CD4-positive, alpha-beta memory T cell (primary cell): ENCODE measurements around the gene THBS3. TPM values are rescaled to one million over a fixed set of nuclear protein-coding genes. Genes with fewer than 3 reads are reported as not detected.
"Not testable (repeated sequence)": the region's sequence is repeated elsewhere in the genome, so short reads cannot be mapped to it uniquely, and the experiment has no call there.

Experiments
- CTCF ChIA-PET: fragments of 350-600 bp; sonication (Branson Sonifier 250); formaldehyde crosslinking; loops from one replicate; lab custom pipeline; 2021; ENCODE audit warnings: inconsistent platforms; ENCODE audit not compliant: partially characterized antibody; lab: Charles Lee
- POLR2A ChIA-PET: fragments of 350-600 bp; sonication (Branson Sonifier 250); formaldehyde crosslinking; loops from one replicate; lab custom pipeline; 2021; ENCODE audit not compliant: partially characterized antibody; lab: Charles Lee
- DNase-seq, 5 donors: peaks; one replicate each; pipeline versions ENCODE4 v3.0.0 to v3.0.0-alpha.2; 2020 to 2022; ENCODE audit warnings: mixed read lengths in 1 of 5
- H3K27ac ChIP-seq: one replicate; pipeline ENCODE4 v1.7.0; 2013; ENCODE audit warnings: low read depth, low read length
- H3K27me3 ChIP-seq: 2 replicates; pipeline ENCODE4 v1.7.0; 2013; ENCODE audit warnings: mild to moderate bottlenecking, low read length, moderate library complexity; ENCODE audit not compliant: insufficient read depth
- H3K36me3 ChIP-seq: 2 replicates; pipeline ENCODE4 v1.7.0; 2013; ENCODE audit warnings: mild to moderate bottlenecking, low read length, moderate library complexity; ENCODE audit not compliant: insufficient read depth
- H3K4me1 ChIP-seq: 2 replicates; pipeline ENCODE4 v1.7.0; 2013; ENCODE audit warnings: mild to moderate bottlenecking, low read length, moderate library complexity; ENCODE audit not compliant: insufficient read depth
- H3K4me3 ChIP-seq, 2 donors: one replicate each; pipeline ENCODE4 v1.7.0; 2013; ENCODE audit warnings: low read length in 2 of 2, mild to moderate bottlenecking in 1 of 2
- H3K9me3 ChIP-seq, 2 donors: one replicate each; pipeline ENCODE4 v1.7.0; 2013; ENCODE audit warnings: low read length in 2 of 2, control low read depth in 1 of 2; ENCODE audit not compliant: control insufficient read depth in 1 of 2
- H3K27ac Mint-ChIP-seq, 7 donors: one replicate each; pipeline ENCODE4 v1.8.0; 2020 to 2021; ENCODE audit warnings: mixed read lengths in 7 of 7, mild to moderate bottlenecking in 6 of 7, inconsistent platforms in 3 of 7, moderate library complexity in 3 of 7
- H3K27me3 Mint-ChIP-seq, 2 donors: one replicate each; pipeline ENCODE4 v1.8.0; 2020 to 2021; ENCODE audit warnings: mixed read lengths in 2 of 2
- H3K36me3 Mint-ChIP-seq, 2 donors: one replicate each; pipeline ENCODE4 v1.8.0; 2020 to 2021; ENCODE audit warnings: mixed read lengths in 2 of 2, inconsistent platforms in 1 of 2, mild to moderate bottlenecking in 1 of 2
- H3K4me1 Mint-ChIP-seq, 4 donors: one replicate each; pipeline ENCODE4 v1.8.0; 2020 to 2021; ENCODE audit warnings: mixed read lengths in 4 of 4, mild to moderate bottlenecking in 1 of 4
- H3K4me3 Mint-ChIP-seq, 8 donors: one replicate each; pipeline ENCODE4 v1.8.0; 2020 to 2021; ENCODE audit warnings: mixed read lengths in 8 of 8, mild to moderate bottlenecking in 7 of 8, moderate library complexity in 6 of 8, inconsistent platforms in 3 of 8
- H3K9me3 Mint-ChIP-seq, 8 donors: one replicate each; pipeline ENCODE4 v1.8.0; 2020 to 2021; ENCODE audit warnings: mixed read lengths in 8 of 8, mild to moderate bottlenecking in 5 of 8, inconsistent platforms in 3 of 8, moderate library complexity in 1 of 8
- intact Hi-C: fragments of 100-400 bp; cut with micrococcal nuclease; formaldehyde crosslinking; loops from one replicate; pipeline ENCODE4 v1.15.1; 2023
- polyA plus RNA-seq, 2 donors: library from polyadenylated mRNA; unstranded; fragments of 300-500 nt; fragmentation: Illumina TruSeq; gene quantifications; one replicate each; pipeline ENCODE4 v1.2.3, GENCODE V29; 2021
- total RNA-seq, 2 experiments: library from RNA; stranded (reverse); gene quantifications; one replicate each; pipeline ENCODE4 v1.2.3, GENCODE V29; 2021

Gene THBS3
- total and polyA plus RNA-seq, 4 experiments from 2014 or later = 6.1 to 33.5 (median 18.8) TPM

DNA sequence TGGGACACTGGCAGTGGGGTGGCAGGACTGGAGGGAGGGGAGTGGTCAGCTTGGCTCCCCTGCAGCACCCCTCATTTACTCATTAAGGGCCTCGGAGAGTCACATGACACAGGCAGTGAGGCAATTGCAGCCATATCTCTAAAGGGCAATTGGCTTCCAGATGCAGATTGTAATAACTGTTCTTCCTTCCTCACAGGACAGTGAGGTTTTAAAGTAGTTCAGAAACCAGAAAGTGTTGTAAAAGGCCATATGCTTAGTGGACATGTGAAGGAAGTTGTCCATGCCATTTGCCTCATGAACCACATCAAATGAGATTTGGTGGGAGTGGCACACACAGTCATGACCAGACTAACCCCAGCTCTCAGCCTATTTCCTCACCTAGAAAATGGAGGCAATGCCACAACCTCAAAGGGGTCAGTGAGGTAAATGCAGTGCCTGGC, 11.9 kb upstream of the THBS3 start:
- Histone ChIP-seq H3K27me3 (no peaks in the 10 kb centered on the region), H3K36me3 (no peaks in the 10 kb centered on the region), H3K4me3 (no peak overlapping the region), H3K27ac (no peak overlapping the region), H3K4me1 (peaks cover 21% of the 10 kb centered on the region), H3K9me3 (no peaks in the 10 kb centered on the region)
- intact Hi-C loops = no loop called here
- Mint-ChIP-seq H3K36me3 (peaks cover 9 to 11% of the 10 kb centered on the region in 2 donors), H3K9me3 (no peaks in the 10 kb centered on the region), H3K27me3 (no peaks in the 10 kb centered on the region), H3K4me1 (peaks cover 16 to 35% (median 27%) of the 10 kb centered on the region in 4 donors), H3K4me3 (peak overlapping the region in 1 of 8 donors; percentile 20), H3K27ac (peak overlapping the region in 6 of 7 donors; percentile 40 to 85 (median 78))
- ChIA-PET CTCF (interaction anchor here (1.8 to 2.1 kb wide), 2 partner anchors 10 to 26 kb away, joined by 3 to 6 read pairs; no protein-coding TSS in a partner anchor), POLR2A (interaction anchor here (0.7 to 2.7 kb wide), 4 partner anchors 10 to 29 kb away, joined by 3 to 9 read pairs (median 4); no protein-coding TSS in a partner anchor)
- peak in 1 of 5 donors; percentile 23 for DNase-seq

- Histone ChIP-seq H3K36me3 (no peaks in the 10 kb centered on the region), H3K27ac (no peak overlapping the region), H3K4me3 (no peak overlapping the region), H3K4me1 (peaks cover 21% of the 10 kb centered on the region), H3K9me3 (no peaks in the 10 kb centered on the region), H3K27me3 (no peaks in the 10 kb centered on the region)
- Mint-ChIP-seq H3K9me3 (no peaks in the 10 kb centered on the region), H3K27me3 (no peaks in the 10 kb centered on the region), H3K4me1 (peaks cover 16 to 35% (median 26%) of the 10 kb centered on the region in 4 donors), H3K36me3 (peaks cover 9 to 11% of the 10 kb centered on the region in 2 donors), H3K4me3 (peak overlapping the region in 3 of 8 donors; percentile 14 to 30 (median 21)), H3K27ac (peak overlapping the region; percentile 40 to 85 (median 72))
- intact Hi-C loops = no loop called here
- no peak for DNase-seq
- ChIA-PET CTCF (interaction anchor here (1.1 to 2.1 kb wide), 3 partner anchors 10 to 46 kb away, joined by 3 to 6 read pairs (median 4); partner anchors contain the start of gene KRTCAP2), POLR2A (interaction anchor here (0.7 to 2.7 kb wide), 4 partner anchors 9 to 30 kb away, joined by 3 to 9 read pairs (median 4); no protein-coding TSS in a partner anchor)
These were observed 11.3 kb upstream of the THBS3 start for GRCh38 chr1:155218854-155219591.

DNA sequence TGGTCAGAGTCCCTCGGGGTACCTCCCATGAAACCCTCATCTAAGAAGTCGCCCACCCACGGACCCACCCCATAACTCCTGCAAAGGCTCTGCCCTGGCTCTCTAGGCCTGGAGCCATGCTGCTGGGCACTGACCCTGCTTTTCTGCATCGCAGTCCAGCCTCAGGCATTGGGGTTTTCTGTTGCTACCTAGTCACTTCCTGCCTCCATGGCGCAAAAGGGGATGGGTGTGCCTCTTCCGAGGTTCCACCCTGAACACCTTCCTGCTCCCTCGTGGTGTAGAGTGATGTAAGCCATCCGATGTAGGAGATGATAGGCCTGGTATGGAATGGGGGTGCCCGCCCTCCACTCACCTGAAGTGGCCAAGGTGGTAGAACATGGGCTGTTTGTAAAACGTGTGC, 7.0 kb upstream of the THBS3 start:
- H3K36me3 ChIP-seq, H3K27me3 ChIP-seq, H3K4me3 ChIP-seq, POLR2A ChIA-PET, H3K27ac ChIP-seq, H3K27me3 Mint-ChIP-seq, H3K9me3 ChIP-seq, H3K9me3 Mint-ChIP-seq, intact Hi-C loops: not testable (repeated sequence)
- Mint-ChIP-seq H3K4me1 (peaks cover 15 to 25% (median 20%) of the 10 kb centered on the region in 4 donors), H3K27ac (peak overlapping the region; percentile 72 to 98 (median 95)), H3K36me3 (peaks cover 19 to 20% of the 10 kb centered on the region in 2 donors), H3K4me3 (peak overlapping the region in 7 of 8 donors; percentile 5 to 76 (median 44))
- CTCF ChIA-PET = interaction anchor here (1.2 kb wide), 1 partner anchor 12 kb away, joined by 3 read pairs; no protein-coding TSS in a partner anchor
- DNase-seq = peak in 3 of 5 donors; percentile 17 to 29 (median 22)
- H3K4me1 ChIP-seq = peaks cover 23% of the 10 kb centered on the region

- H3K27me3 Mint-ChIP-seq, DNase-seq, H3K4me3 ChIP-seq, H3K4me3 Mint-ChIP-seq, POLR2A ChIA-PET, H3K27me3 ChIP-seq, H3K9me3 ChIP-seq, H3K9me3 Mint-ChIP-seq, H3K36me3 ChIP-seq, intact Hi-C loops, H3K27ac ChIP-seq: not testable (repeated sequence)
- CTCF ChIA-PET = interaction anchor here (1.2 kb wide), 1 partner anchor 12 kb away, joined by 3 read pairs; no protein-coding TSS in a partner anchor
- Mint-ChIP-seq H3K27ac (peak overlapping the region in 1 of 7 donors; percentile 29), H3K36me3 (peaks cover 20 to 21% of the 10 kb centered on the region in 2 donors), H3K4me1 (peaks cover 20 to 33% (median 28%) of the 10 kb centered on the region in 4 donors)
- peaks cover 34% of the 10 kb centered on the region for H3K4me1 ChIP-seq
These were observed 4.3 kb upstream of the THBS3 start for GRCh38 chr1:155212051-155212440.

- intact Hi-C loops, DNase-seq, H3K27me3 ChIP-seq, H3K4me3 Mint-ChIP-seq, H3K9me3 Mint-ChIP-seq, H3K36me3 ChIP-seq, H3K4me3 ChIP-seq, H3K27ac ChIP-seq, H3K9me3 ChIP-seq, POLR2A ChIA-PET, H3K27me3 Mint-ChIP-seq: not testable (repeated sequence)
- Mint-ChIP-seq H3K36me3 (peaks cover 18 to 24% of the 10 kb centered on the region in 2 donors), H3K27ac (peak overlapping the region in 4 of 7 donors; percentile 53 to 85 (median 61)), H3K4me1 (peaks cover 24 to 39% (median 32%) of the 10 kb centered on the region in 4 donors)
- CTCF ChIA-PET = interaction anchor here (1.2 kb wide), 1 partner anchor 12 kb away, joined by 3 read pairs; no protein-coding TSS in a partner anchor
- H3K4me1 ChIP-seq = peaks cover 36% of the 10 kb centered on the region
These were observed 3.8 kb upstream of the THBS3 start for GRCh38 chr1:155211381-155212050.

DNA sequence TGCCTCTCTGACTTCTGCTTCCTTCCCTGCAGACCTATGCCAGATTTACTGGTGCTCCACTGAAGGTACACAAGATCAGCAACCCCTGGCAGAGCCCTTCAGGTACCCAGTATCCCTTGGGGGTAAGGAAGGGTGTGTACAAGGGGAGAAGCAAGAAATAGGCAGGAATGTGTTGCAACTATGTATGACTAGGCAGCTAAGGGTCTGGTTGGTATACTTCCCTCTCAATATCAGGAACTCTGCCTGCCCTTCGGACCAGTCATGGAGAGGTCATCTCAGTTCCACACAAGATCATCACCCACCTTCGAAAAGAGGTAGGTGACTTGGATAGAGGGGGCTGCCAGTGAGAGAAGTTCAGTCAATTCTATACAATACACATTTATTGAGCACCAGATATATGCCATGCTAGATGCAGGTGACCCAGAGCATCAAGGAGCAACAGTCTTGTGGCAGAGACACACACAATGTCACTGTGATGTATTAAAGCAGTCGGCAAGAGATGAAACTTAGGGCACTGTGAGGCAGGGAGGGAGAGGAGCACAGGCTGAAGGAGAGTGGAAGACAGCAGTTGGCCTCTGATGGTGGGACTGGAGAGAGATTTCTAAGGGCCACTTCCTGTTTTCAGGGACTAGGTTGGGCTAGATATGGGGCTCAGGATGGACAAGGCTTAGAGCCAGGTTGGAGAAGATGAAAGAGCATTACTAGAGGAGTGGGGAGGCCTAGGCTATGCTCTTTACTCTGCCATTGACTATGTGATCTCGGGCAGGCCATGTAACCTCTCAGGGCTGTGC, 2.8 kb upstream of the THBS3 start:
- peaks cover 24 to 38% (median 32%) of the 10 kb centered on the region in 4 donors for H3K4me1 Mint-ChIP-seq
- H3K27ac ChIP-seq = no peak overlapping the region
- H3K9me3 ChIP-seq = no peaks in the 10 kb centered on the region
- intact Hi-C loops = no loop called here
- H3K4me3 Mint-ChIP-seq = peak overlapping the region in 5 of 8 donors; percentile 11 to 51 (median 20)
- no peaks in the 10 kb centered on the region for H3K27me3 ChIP-seq
- CTCF ChIA-PET = interaction anchor here (5.6 kb wide), 1 partner anchor 15 kb away, joined by 106 read pairs; no protein-coding TSS in a partner anchor
- H3K27me3 Mint-ChIP-seq = no peaks in the 10 kb centered on the region
- POLR2A ChIA-PET = interaction anchor here (1.9 to 4.4 kb wide), 3 partner anchors 8 to 17 kb away, joined by 9 to 89 read pairs (median 58); no protein-coding TSS in a partner anchor
- no peak overlapping the region for H3K4me3 ChIP-seq
- no peak for DNase-seq
- peaks cover 7% of the 10 kb centered on the region for H3K36me3 ChIP-seq
- peaks cover 16 to 23% of the 10 kb centered on the region in 2 donors for H3K36me3 Mint-ChIP-seq
- H3K9me3 Mint-ChIP-seq = no peaks in the 10 kb centered on the region
- H3K27ac Mint-ChIP-seq = peak overlapping the region; percentile 13 to 98 (median 38)
- H3K4me1 ChIP-seq = peaks cover 35% of the 10 kb centered on the region
